Suppressor macrophage treated with lipopolysaccharide for 1 hour (primary cell): Measurements from ENCODE around the gene OSBPL6.

Experiments used
- DNase-seq, 3 donors: peaks; one replicate each; pipeline ENCODE4 v3.0.0-alpha.2; 2020 to 2022

Gene OSBPL6

DNA sequence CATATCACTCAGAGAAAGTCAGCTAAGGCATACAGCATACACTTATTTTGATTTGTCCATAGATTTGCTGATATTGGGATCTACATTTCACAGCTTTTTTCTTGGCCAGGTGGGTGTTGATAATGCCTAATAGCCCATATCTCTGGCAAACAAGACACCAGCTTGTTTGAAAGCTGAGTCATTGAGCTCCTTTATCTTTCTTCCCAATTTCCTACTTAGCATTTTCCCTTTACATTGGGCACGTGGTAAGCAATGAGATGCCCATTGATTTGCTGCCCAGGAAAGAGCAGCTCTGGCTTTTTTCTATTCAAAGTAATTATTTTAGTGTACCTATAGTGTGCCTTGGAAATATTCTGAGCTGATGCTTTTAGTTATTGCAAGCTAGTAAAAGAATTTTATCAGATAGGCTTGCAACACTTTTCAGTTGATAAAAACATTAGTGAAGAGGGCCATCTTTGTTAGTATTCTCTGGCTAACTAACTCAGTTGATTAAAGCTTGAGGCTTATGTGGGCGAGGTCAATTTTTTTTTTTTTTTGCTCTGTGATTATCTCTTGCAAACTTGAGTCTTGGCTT is 79.6 kb downstream of the OSBPL6 start:
- DNase-seq: no peak

DNA sequence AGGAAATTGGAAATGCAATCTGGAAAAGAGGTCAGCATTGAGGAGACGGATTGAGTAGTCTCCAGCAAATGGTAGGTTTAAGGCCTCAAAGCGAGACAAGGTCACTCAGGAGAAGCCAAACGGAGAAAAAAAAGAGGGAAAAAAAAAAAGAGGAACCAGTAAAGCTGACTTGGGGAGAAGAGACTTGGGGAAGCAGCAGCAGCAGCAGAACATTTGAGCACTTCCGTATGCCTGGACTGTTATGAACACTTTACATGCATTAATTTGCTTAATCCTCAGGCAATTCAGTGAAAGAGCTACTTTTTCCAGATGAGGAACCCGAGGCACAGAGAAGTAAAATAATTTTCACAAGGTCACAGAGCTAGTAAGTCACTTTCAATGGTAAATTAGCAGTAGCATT is 81.3 kb downstream of the OSBPL6 start:
- peak; percentile 55 to 71 (median 61) for DNase-seq

DNA sequence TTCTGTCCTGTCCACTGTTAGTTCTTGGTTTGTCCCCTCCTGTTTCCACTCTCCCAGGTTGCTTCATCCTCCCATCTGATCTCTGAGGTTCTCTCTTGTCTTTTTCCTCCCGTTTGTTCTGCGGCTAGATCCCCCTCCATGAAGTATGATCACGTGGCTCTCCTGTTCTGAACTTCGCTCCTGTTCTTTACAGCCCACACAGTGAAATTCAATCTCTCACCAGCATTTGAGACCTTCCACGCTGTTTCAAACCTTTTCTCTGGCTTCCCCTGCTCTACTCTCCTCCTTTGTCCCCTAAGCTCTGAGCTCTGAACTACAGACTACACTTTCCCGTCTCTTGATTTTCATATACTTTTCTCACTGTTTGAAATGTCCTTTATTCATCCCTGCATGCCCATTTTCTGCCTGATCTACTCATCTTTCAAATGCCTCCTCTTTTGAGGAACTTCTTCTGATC is 83.5 kb downstream of the OSBPL6 start:
- no peak for DNase-seq

DNA sequence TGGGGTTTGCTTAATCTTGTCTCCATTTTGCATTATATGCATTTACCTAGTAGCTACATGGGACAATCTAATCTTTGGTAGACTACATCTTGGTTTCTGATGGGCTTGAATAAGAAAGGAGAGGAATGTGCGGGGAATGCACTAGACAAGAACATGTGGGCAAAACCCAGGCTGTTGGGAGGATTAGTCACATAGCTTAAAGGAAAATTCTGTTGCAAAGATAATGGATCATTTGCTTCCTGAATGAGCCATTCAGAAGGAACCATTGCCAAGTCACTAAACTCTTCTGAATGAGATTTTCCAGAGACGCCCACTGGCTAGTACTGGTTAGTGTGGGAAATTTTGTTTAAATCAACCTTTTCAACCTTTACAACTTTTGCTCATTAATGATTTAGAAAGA is 84.8 kb downstream of the OSBPL6 start:
- peak in 2 of 3 donors; percentile 17 to 33 for DNase-seq

DNA sequence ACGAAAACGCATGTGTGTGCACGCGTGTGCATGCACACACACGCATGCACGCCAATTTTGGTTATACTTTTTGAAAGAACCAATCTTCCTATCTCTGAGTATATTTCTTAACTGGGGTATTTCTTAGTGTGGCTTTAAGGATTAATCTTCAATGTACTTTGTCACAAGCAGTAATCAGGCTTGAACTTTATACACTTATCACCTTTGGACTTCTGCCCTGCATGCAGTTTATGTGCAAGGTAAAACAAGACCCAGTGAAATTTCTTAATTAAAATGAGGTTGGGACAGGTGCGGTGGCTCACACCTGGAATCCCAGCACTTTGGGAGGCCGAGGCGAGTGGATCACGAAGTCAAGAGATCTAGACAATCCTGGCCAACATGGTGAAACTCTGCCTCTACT is 85.3 kb downstream of the OSBPL6 start:
- DNase-seq: no peak

DNA sequence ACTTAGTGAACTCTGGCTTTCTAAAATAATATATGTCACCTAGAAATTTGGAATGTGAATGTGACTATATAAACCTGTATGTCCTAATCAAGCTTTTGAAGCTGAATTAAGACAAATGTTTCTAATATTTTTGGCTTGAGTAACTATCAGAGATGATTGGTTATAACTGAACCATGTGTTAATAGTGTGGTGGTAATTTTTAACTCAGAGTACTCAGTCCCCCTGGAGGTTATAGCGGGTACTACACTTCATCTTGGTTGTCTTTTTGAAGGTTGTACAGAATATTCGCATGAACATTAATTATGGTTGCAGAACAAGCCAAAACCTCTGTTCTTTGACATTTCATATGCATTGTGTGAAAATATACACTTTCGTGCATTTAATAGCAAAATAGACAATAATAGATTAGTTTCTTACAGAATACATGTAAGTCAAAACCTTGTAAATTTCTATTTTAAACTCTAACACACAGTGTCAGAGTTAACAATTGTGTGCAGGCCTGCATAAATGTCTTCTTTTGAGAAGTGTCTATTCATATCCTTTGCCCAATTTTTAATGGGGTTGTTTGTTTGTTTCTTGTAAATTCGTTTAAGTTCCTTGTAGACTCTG is 86.0 kb downstream of the OSBPL6 start:
- DNase-seq: peak; percentile 78 to 82 (median 78)

DNA sequence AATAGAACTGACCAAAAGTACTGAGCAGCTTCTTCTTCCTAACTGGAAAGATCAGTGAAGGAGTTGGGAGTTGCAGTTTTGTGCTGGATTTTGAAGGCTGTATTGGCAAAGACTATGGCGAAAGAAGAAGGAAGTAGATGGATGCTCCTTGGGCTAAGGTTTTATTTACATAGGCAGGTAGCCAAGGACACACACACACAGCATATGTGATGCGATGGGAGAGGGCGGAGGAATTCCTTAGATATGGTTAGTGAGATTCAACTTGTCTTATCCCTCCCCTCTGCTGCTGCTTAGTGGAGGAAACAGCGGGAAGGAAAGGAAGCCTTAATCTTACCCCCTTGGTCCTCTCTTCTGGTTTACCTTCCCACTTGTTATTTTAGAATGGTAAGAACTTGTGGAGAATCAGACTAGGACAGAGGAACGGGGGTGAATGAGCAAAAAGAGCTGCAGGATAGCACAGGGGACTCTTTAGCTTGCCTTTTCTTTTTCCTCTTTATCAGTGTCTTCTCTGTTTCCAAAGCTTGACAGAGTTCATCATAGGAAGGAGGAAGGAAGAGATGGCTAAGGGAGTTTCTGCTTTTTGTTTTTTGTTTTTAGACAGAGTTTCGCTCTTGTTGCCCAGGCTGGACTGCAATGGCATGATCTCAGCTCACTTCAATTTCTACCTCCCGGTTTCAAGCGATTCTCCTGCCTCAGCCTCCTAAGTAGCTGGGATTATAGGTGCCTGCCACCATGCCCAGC is 87.9 kb downstream of the OSBPL6 start:
- DNase-seq: peak; percentile 9 to 38 (median 37)

DNA sequence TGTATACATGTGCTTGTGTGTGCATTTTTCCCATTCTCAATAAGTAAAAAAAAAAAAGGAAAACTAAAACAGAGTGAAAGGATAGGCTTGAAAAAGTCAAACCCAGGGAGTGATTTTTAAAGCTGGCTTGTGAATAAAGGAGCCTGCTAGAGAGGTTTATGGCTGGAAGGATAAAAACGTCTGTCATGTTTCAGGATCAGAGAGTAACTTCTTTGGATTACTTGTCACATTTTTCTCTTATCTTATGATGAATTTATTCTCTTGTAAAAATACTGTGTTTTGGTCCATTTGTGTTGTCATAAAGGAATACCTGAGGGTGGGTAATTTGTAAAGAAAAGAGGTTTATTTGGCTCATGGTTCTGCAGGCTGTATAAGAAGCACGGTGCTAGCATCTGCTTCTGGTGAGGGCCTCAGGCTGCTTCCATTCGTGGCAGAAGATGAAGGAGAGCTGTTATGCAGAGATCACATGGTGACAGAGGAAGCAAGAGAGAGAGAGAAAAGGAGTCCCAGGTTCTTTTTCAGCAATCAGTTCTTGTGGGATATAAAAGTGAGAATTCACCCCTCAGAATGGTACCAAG is 89.1 kb downstream of the OSBPL6 start:
- no peak for DNase-seq

DNA sequence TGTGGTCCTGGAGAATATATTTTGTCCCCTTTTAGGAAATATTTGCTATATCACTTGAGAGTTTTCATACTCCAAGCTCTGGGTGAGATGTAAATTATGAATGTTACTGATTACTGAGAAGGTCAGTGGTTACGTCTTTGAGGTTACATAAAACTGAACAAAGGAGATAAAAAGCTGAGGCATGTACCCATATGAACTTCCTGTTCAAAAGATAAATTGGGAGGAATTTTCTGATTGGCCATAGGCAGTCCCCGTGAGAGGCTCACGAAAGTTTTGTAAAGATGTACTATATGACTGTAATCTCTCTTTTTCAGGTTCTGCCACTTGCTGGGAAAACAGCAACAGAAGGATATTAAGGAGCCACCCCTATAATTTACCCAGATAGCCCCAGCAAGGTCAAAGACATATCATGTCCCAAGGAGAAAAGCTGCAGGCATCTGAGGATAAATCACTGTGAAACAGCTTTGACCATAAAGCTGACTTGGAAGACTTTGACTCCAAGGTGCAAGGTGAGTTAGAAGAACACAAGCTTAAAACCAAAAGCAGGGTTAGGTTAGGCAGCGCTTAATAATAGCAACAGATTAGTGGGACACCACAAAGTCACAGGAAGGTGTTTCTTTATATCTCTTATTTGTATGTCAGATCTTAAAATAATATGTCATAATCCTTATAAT is 90.4 kb downstream of the OSBPL6 start:
- no peak for DNase-seq

DNA sequence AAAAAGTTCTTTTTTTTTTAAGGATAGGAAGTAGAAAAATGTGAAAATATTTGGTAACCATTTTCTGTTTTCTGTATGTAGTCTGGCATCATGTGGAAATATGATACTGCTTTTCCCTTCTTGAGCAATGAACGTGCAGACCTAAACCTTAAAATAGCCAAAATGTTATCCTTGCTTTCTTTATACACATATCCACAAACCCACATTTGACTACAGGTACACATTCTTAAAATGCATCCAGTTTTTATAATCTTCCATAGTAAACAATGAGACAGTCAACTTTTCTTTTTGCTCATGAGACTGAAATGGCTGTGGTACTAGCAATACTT is 90.9 kb downstream of the OSBPL6 start:
- no peak for DNase-seq

DNA sequence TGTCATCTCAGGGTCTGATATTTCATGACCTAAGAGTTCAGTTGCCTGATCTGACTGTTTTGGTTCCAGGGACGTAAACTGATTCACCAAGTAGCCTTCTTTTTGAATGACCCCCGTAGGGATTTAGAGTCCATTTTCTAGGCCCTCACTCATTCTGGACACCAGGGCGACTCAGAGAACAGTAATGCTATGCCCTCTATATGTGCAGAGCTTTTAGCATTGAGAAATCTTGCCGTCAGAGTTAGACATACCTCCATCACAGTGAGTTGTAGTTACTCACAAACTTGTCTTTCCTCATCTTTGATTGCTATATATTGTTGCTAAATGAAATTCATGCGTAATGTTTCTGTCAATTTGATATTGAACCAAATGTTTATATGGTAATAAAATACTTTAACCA is 92.3 kb downstream of the OSBPL6 start:
- no peak for DNase-seq

DNA sequence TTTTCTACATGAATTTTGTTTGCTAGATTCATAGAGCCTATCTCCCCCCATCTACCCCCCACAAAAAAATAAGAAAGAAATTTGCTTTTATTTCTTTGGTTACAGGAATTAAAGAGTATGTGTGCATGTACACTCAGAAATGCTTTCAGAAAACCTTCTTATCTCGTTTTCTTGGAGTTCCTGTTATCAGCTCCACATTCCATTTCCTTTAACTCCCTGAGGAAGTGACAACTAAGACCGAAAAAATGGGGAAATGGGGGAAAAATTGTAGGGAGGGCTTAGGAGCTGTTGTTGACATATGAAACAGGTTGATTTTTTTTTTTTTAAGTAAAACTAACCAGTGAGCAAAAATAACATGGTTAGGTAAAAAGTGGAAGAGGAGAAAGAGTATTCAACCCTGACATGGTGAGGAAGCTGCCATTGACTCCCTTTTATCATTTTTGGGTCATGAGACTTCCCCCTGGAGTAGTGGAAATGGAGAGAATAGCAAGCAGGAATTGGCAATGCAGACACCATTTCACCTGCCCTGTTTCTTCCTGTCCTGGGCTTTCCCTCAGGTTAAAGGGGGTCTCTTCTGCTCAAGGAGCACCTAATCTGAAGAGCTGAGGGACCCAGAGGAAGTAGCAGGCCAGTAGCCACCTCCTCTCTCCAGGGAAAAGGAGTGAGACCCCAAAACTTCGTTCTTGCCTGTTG is 93.5 kb downstream of the OSBPL6 start:
- no peak for DNase-seq

DNA sequence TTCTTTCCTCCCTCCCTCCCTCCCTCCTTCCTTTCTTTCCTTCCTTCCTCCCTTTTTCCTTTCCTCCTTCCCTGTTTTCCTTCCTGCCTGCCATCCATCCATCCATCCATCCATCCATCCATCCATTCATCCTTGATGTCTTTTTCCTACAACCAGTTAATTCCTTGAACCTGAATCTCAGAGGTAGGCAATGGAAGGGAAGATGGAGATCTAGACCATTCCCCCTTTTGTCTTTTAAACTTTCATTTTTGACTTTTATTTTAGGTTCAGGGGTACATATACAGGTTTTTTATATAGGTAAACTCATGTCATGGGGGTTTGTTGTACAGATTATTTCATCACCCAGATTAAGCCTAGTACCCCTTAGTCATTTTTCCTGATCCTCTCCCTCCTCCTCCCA is 97.4 kb downstream of the OSBPL6 start:
- no peak for DNase-seq

DNA sequence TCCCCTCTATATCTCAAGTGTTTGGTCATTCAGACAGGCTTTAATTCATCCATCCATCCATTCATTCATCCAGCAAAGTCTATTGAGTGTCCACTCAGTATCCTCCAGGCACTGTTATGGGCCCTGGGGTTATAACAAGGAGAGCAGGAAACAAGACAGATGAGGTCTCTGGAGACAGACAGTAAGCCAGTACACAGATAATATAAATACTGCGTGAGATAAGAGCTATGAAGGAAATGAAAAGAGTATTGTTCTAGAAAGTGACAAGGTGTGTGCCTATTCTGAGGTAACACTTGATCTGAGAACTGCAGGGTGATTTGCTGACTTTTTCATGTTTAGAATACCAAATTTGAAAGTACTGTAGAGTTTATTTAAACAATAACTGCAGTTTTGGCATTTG is 98.3 kb downstream of the OSBPL6 start:
- no peak for DNase-seq

DNA sequence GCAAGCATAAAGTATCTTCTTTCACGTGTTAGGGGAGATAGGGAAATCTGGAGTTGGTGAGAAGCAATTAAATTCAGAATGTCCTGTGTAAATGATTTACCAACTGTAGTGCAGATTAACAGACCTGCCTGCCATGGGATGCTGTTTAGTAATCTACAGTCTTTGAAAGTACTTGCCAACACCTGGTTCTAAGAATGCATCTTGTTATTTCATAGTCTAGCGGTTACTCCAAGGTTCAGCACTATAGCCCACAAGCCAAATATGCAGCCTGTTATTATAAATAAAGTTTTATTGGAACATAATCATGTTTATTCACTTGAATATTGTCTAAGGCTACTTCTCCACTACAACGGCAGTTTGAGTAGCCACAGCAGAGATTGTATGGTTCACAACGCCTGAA is 100.8 kb downstream of the OSBPL6 start:
- no peak for DNase-seq

DNA sequence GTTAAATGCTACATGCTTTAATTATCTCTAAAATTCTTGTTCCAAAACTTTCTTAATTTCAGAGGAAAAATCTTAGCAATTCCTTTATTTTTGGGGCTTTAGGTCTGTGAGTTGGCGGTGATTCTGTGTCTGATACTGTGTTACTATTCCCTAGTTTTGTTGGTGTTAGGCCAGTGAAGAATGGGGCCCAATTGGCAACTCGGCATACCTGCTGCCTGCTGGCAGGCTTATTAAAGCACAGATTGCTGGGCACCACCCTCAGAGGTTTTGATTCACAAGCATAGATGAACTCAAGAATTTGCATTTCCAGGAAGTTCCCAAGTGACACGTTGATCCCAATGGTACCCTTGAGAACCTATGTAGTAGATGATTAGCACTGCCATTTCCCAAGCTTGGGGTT is 101.6 kb downstream of the OSBPL6 start:
- no peak for DNase-seq

DNA sequence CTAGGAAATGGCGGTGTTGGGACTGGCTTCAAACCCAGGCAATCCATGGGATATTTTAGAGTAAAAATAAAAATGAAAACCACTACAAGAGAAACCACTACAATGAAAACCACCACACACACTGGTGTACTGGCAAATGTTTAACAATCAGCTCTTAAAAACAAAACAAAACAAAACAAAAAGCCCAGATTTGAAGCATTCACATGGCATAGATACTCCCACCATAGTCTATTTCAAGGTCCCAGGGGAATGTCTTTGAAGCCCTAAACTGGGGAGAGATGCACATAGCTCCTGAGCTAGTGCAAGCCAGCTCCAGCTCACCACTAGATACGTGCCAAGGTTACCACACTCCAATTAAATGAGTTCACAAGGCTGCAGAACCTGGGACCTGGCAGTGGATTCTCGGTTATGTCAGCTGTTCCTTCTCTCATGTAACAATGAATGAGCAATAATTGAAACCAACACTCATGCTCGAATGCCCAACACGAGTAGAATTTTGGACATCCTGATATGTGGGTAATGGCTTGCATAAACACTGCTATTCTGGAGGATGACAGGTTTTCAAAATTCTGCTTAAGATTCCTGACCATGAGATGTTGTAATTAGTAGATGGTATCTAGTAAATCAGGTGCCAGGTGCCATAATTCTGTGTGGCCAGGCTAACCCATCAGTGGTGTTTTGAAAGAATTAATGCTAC is 102.2 kb downstream of the OSBPL6 start:
- no peak for DNase-seq

DNA sequence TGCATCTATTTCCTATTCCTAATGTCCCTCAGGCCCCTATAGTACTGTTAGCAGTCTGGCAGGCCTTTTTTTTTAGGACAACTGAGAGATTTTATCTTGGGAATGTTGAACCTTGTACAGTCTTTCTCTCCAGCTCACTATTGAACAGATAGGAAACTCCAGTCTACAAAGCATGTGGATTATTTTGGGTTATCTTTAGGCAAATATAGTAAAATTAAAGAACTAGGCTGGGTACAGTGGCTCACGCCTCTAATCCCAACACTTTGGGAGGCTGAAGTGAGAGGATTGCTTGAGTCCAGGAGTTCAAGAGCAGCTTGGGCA is 102.7 kb downstream of the OSBPL6 start:
- DNase-seq: no peak

DNA sequence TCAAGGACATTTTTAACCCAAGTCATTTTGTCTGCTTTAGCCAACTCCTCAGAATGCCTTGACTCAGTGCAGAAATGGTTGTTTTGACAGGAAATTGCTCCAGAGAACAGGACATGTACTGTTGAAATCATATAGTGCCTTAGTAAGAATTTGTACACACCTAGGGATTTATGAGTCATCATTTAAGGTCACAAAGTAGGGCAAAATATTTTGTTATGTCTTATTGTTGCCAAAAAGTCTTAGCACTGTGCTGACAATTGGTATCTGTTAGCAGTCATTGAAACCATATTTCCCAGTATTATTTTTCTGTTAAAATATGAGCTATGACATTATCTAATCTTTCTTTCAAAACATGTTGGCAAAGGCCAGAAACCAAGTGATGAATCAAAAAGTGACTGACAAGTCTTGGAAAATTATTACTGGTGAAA is 104.5 kb downstream of the OSBPL6 start:
- DNase-seq: no peak

DNA sequence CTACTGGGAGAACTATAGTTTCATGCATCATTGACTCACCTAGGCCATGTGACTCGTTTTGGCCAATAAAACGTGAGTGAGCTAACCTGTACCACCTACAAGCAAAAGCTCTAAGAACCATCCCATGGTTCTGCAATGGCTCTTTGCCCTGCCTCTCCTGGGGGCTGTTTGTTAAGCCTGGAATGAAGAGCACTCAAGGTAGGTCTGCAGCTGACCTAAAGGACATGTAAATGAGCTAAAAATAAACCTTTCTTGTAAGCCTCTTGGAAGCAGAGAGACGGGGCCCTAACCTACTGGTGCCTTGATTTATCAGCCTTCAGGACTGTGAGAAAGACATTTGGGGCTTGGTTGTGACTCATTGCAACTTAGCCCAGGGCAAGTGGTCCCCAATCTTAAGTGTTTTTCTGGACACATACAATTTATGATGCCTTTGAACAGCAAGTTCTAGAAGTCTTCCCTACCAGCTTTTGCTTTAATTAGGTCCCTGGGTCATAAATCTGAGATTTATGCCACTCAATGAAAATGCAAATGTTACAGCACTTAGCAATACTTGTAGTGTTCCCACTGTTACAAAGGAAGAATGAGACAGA is 107.4 kb downstream of the OSBPL6 start:
- no peak for DNase-seq

DNA sequence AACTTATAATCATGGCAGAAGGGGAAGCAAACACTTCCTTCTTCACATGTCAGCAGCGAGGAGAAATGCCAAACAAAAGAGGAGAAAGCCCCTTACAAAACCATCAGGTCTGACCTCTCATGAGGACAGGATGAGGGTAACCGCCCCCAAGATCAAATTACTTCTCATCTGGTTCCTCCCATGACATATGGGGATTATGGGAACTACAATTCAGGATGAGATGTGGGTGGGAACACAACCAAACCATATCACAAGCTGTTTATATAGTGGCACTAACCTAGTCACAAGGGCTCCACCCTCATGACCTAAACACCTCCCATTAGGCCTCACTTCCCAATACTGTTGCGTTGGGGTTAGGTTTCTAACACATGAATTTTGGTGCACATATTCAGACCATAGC is 110.0 kb downstream of the OSBPL6 start:
- DNase-seq: peak; percentile 21 to 57 (median 27)
